RWPE2 (cell line): ENCODE data around the gene CLDN9.

ENCODE experiments used
- ATAC-seq: fragments of 200-7000 bp; cut with Tn5 transposase; 3 replicates; pipeline ENCODE4 v1.9.1; 2021; ENCODE audit warnings: low read depth
- DNase-seq: peaks from one replicate; pipeline ENCODE4 v3.0.0-alpha.2; 2020; ENCODE audit warnings: low spot score
- H3K27ac ChIP-seq: fragments of 450-650 bp; 2 replicates; pipeline ENCODE4 v1.5.1; 2017; ENCODE audit warnings: mild to moderate bottlenecking; ENCODE audit not compliant: poor library complexity, severe bottlenecking
- H3K27me3 ChIP-seq: fragments of 250-450 bp; sonication (Bioruptor Pico); 2 replicates; pipeline ENCODE4 v1.5.1; 2021; ENCODE audit warnings: mild to moderate bottlenecking, moderate library complexity; ENCODE audit not compliant: insufficient read depth, poor library complexity, severe bottlenecking
- H3K36me3 ChIP-seq: fragments of 250-450 bp; sonication (Bioruptor Pico); 2 replicates; pipeline ENCODE4 v1.5.1; 2020; ENCODE audit warnings: low read depth, mild to moderate bottlenecking, moderate library complexity
- H3K4me1 ChIP-seq: fragments of 250-450 bp; sonication (Bioruptor Pico); 2 replicates; pipeline ENCODE4 v1.5.1; 2021; ENCODE audit warnings: mild to moderate bottlenecking, moderate library complexity; ENCODE audit not compliant: insufficient read depth, poor library complexity, severe bottlenecking
- H3K4me3 ChIP-seq: fragments of 250-450 bp; sonication (Bioruptor Pico); 2 replicates; pipeline ENCODE4 v1.5.1; 2021; ENCODE audit warnings: mild to moderate bottlenecking, moderate library complexity; ENCODE audit not compliant: severe bottlenecking
- H3K9me3 ChIP-seq: fragments of 250-450 bp; sonication (Bioruptor Pico); 2 replicates; pipeline ENCODE4 v1.5.1; 2021; ENCODE audit warnings: mild to moderate bottlenecking, moderate library complexity; ENCODE audit not compliant: severe bottlenecking
- CTCF ChIP-seq: fragments of 450-650 bp; IDR thresholded peaks from one replicate; pipeline ENCODE4 v1.5.1; 2017; ENCODE audit warnings: mild to moderate bottlenecking, moderate library complexity; ENCODE audit not compliant: poor library complexity, severe bottlenecking

Gene CLDN9

GRCh38 chr16:3045758-3046640, 33.3 kb downstream of the CLDN9 start, which contains the start of gene MMP25:
Gene MMP25, plus strand, starts transcription at chr16:3046561. Its CDS starts 357 bp downstream, at chr16:3046918.
- H3K4me1 ChIP-seq = no peaks in the 10 kb centered on the region
- H3K27ac ChIP-seq = no peak within 1 kb of the TSS
- peak within 1 kb of the TSS; percentile 34 for H3K4me3 ChIP-seq
- H3K36me3 ChIP-seq = no peaks in the 10 kb centered on the region
- H3K27me3 ChIP-seq = peaks cover 38% of the 10 kb centered on the region
- no peak for TF ChIP-seq CTCF
- H3K9me3 ChIP-seq = no peaks in the 10 kb centered on the region
- ATAC-seq (peak; percentile 50), DNase-seq (no peak)

- Histone ChIP-seq H3K9me3 (no peaks in the 10 kb centered on the region), H3K4me1 (no peaks in the 10 kb centered on the region), H3K27ac (no peak overlapping the region), H3K4me3 (peak overlapping the region; percentile 34), H3K27me3 (peaks cover 40% of the 10 kb centered on the region), H3K36me3 (no peaks in the 10 kb centered on the region)
- no peak for TF ChIP-seq CTCF
- DNase-seq = no peak
- ATAC-seq = 0 out of 3 replicates have a peak, but pooled peaks have one; percentile 19
Measured at GRCh38 chr16:3046641-3047386, 34.1 kb downstream of the CLDN9 start.

GRCh38 chr16:3047387-3047720, 34.6 kb downstream of the CLDN9 start:
- Histone ChIP-seq H3K9me3 (no peaks in the 10 kb centered on the region), H3K4me3 (no peak overlapping the region), H3K4me1 (no peaks in the 10 kb centered on the region), H3K27ac (no peak overlapping the region), H3K27me3 (peaks cover 40% of the 10 kb centered on the region), H3K36me3 (no peaks in the 10 kb centered on the region)
- no peak for TF ChIP-seq CTCF
- ATAC-seq (peak; percentile 5; the same call in 1 of the 3 replicates), DNase-seq (no peak)

GRCh38 chr16:3049921-3050481, 37.3 kb downstream of the CLDN9 start:
- Histone ChIP-seq H3K4me1 (no peaks in the 10 kb centered on the region), H3K27ac (no peak overlapping the region), H3K27me3 (peaks cover 35% of the 10 kb centered on the region), H3K36me3 (no peaks in the 10 kb centered on the region), H3K4me3 (no peak overlapping the region), H3K9me3 (no peaks in the 10 kb centered on the region)
- no peak for TF ChIP-seq CTCF
- no peak for DNase-seq
- ATAC-seq = no peak
